ENCODE measurements around the gene FAM217A. TPM values are rescaled to one million over a fixed set of nuclear protein-coding genes. Genes with fewer than 3 reads are reported as not detected.
A peak's percentile ranks its signal among the peaks of the same experiment; 100 is the strongest.

Gene FAM217A
- total and polyA plus RNA-seq, 2 of the 13 experiments (the other 11 are each of a cell fraction or from before 2014, with no cell fraction given) = not detected

DNA sequence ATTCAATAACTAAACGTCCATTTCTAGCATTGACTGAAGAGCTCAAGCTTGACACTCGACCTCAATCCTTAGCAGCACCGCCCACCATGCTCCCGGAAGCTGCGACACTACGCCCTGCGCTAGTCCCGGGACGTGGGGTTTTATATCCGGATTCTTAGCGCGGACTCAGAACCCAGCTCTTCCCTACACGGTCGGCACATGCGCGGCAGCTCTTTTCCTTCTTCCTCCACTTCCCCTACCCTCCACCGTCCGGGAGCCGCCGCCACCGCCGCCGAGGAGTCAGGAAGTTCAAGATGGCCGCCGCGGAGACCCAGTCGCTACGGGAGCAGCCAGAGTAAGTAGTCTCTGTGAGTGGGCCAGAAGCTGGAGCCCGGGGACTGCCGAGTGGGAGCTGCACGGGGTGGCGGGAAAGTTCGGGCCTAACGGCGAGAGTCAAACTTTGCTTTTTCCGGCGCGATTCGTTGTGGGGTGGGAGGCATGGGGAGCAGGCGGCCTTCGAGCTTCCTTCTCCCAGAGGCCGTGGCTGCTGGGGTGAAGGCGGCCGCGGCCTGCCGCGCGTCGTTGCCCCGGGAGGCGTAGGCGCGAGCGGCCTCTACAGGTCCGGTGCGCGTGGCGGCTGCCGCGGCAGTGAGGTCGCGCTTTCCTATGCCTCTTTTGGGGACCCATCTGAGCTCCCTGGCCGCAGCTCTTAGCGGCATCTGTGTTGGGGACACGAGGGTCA is 57.6 kb downstream of the FAM217A start (continued):
- TF ChIP-seq, protein P1, sequence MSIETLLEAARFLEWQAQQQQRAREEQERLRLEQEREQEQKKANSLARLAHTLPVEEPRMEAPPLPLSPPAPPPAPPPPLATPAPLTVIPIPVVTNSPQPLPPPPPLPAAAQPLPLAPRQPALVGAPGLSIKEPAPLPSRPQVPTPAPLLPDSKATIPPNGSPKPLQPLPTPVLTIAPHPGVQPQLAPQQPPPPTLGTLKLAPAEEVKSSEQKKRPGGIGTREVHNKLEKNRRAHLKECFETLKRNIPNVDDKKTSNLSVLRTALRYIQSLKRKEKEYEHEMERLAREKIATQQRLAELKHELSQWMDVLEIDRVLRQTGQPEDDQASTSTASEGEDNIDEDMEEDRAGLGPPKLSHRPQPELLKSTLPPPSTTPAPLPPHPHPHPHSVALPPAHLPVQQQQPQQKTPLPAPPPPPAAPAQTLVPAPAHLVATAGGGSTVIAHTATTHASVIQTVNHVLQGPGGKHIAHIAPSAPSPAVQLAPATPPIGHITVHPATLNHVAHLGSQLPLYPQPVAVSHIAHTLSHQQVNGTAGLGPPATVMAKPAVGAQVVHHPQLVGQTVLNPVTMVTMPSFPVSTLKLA (IDR thresholded peaks at IDR 0.05) = peak; percentile 79
- TF ChIP-seq SATB2 (CRISPR knock-in tag; IDR thresholded peaks at IDR 0.05) (peak; percentile 89; the same call in 1 of the 2 replicates), ZNF674 (CRISPR knock-in tag; IDR thresholded peaks at IDR 0.05; ENCODE audit: low read depth) (no peak), ZNF446 (CRISPR knock-in tag; IDR thresholded peaks at IDR 0.05) (no peak), ZNF652 (CRISPR knock-in tag; IDR thresholded peaks at IDR 0.05; ENCODE audit: borderline replicate concordance, low read depth) (peak; percentile 6; the same call in 1 of the 2 replicates), HNRNPUL1 (IDR thresholded peaks at IDR 0.05; ENCODE audit: low read depth, low read length) (no peak), MEIS2 (CRISPR knock-in tag; IDR thresholded peaks at IDR 0.05) (peak; percentile 88)
- TF ChIP-seq, protein P2, sequence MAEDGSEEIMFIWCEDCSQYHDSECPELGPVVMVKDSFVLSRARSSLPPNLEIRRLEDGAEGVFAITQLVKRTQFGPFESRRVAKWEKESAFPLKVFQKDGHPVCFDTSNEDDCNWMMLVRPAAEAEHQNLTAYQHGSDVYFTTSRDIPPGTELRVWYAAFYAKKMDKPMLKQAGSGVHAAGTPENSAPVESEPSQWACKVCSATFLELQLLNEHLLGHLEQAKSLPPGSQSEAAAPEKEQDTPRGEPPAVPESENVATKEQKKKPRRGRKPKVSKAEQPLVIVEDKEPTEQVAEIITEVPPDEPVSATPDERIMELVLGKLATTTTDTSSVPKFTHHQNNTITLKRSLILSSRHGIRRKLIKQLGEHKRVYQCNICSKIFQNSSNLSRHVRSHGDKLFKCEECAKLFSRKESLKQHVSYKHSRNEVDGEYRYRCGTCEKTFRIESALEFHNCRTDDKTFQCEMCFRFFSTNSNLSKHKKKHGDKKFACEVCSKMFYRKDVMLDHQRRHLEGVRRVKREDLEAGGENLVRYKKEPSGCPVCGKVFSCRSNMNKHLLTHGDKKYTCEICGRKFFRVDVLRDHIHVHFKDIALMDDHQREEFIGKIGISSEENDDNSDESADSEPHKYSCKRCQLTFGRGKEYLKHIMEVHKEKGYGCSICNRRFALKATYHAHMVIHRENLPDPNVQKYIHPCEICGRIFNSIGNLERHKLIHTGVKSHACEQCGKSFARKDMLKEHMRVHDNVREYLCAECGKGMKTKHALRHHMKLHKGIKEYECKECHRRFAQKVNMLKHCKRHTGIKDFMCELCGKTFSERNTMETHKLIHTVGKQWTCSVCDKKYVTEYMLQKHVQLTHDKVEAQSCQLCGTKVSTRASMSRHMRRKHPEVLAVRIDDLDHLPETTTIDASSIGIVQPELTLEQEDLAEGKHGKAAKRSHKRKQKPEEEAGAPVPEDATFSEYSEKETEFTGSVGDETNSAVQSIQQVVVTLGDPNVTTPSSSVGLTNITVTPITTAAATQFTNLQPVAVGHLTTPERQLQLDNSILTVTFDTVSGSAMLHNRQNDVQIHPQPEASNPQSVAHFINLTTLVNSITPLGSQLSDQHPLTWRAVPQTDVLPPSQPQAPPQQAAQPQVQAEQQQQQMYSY (CRISPR knock-in tag; IDR thresholded peaks at IDR 0.05) = 0 out of 2 replicates have a peak, but pooled peaks have one; percentile 33
- TF ChIP-seq, protein P3, sequence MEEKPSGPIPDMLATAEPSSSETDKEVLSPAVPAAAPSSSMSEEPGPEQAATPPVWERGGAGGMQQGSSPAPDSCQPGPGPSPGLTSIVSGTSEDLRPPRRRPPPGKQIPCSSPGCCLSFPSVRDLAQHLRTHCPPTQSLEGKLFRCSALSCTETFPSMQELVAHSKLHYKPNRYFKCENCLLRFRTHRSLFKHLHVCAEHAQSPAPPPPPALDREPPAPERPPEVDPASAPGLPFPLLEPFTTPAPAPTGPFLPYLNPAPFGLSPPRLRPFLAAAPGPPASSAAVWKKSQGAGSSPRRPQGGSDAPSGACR (CRISPR knock-in tag; IDR thresholded peaks at IDR 0.05) = peak; percentile 54; the same call in 1 of the 2 replicates
- TF ChIP-seq, protein P4, sequence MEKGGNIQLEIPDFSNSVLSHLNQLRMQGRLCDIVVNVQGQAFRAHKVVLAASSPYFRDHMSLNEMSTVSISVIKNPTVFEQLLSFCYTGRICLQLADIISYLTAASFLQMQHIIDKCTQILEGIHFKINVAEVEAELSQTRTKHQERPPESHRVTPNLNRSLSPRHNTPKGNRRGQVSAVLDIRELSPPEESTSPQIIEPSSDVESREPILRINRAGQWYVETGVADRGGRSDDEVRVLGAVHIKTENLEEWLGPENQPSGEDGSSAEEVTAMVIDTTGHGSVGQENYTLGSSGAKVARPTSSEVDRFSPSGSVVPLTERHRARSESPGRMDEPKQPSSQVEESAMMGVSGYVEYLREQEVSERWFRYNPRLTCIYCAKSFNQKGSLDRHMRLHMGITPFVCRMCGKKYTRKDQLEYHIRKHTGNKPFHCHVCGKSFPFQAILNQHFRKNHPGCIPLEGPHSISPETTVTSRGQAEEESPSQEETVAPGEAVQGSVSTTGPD (CRISPR knock-in tag; IDR thresholded peaks at IDR 0.05) = no peak
- TF ChIP-seq, protein P5, sequence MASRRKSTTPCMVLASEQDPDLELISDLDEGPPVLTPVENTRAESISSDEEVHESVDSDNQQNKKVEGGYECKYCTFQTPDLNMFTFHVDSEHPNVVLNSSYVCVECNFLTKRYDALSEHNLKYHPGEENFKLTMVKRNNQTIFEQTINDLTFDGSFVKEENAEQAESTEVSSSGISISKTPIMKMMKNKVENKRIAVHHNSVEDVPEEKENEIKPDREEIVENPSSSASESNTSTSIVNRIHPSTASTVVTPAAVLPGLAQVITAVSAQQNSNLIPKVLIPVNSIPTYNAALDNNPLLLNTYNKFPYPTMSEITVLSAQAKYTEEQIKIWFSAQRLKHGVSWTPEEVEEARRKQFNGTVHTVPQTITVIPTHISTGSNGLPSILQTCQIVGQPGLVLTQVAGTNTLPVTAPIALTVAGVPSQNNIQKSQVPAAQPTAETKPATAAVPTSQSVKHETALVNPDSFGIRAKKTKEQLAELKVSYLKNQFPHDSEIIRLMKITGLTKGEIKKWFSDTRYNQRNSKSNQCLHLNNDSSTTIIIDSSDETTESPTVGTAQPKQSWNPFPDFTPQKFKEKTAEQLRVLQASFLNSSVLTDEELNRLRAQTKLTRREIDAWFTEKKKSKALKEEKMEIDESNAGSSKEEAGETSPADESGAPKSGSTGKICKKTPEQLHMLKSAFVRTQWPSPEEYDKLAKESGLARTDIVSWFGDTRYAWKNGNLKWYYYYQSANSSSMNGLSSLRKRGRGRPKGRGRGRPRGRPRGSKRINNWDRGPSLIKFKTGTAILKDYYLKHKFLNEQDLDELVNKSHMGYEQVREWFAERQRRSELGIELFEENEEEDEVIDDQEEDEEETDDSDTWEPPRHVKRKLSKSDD (CRISPR knock-in tag; IDR thresholded peaks at IDR 0.05; ENCODE audit: low read depth) = peak; percentile 84; the same call in 1 of the 2 replicates
- TF ChIP-seq, protein P6, sequence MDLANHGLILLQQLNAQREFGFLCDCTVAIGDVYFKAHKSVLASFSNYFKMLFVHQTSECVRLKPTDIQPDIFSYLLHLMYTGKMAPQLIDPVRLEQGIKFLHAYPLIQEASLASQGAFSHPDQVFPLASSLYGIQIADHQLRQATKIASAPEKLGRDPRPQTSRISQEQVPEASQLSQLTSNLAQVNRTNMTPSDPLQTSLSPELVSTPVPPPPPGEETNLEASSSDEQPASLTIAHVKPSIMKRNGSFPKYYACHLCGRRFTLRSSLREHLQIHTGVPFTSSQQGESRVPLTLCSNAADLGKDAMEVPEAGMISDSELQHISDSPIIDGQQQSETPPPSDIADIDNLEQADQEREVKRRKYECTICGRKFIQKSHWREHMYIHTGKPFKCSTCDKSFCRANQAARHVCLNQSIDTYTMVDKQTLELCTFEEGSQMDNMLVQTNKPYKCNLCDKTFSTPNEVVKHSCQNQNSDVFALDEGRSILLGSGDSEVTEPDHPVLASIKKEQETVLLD (CRISPR knock-in tag; IDR thresholded peaks at IDR 0.05; ENCODE audit: low read depth) = peak; percentile 90

Measured in HepG2 (cell line).